ENCODE results near the gene ST6GAL1.

DNA sequence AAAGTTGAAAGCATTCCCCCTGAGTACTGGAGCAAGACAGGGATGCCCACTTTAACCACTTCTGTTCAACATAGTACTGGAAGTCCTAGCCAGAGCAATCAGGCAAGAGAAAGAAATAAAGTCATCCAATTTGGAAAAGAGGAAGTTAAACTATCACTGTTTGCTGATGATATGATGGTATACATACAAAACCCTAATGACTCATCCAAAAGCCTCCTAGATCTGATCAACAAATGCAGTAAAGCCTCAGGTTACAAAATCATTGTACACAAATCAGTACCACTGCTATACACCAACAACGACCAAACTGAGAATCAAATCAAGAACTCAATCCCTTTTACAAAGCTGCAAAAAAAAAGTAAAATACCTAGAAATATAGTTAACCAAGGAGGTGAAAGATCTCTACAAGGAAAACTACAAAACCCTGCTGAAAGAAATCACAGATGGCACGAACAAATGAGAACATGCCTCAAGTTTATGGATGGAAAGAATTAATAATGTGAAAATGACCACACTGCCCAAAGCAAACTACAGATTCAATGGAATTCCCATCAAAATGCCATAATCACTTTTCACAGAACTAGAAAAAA is 168.7 kb downstream of the ST6GAL1 start:
- TF ChIP-seq, protein P1, sequence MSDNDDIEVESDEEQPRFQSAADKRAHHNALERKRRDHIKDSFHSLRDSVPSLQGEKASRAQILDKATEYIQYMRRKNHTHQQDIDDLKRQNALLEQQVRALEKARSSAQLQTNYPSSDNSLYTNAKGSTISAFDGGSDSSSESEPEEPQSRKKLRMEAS (IDR thresholded peaks at IDR 0.05): no peak
- TF ChIP-seq POLR2AphosphoS5 (IDR thresholded peaks at IDR 0.05; ENCODE audit: low read depth, low read length) (no peak), ZNF274 (IDR thresholded peaks at IDR 0.05; ENCODE audit: low read depth, low read length) (no peak)
- TF ChIP-seq, protein P2, sequence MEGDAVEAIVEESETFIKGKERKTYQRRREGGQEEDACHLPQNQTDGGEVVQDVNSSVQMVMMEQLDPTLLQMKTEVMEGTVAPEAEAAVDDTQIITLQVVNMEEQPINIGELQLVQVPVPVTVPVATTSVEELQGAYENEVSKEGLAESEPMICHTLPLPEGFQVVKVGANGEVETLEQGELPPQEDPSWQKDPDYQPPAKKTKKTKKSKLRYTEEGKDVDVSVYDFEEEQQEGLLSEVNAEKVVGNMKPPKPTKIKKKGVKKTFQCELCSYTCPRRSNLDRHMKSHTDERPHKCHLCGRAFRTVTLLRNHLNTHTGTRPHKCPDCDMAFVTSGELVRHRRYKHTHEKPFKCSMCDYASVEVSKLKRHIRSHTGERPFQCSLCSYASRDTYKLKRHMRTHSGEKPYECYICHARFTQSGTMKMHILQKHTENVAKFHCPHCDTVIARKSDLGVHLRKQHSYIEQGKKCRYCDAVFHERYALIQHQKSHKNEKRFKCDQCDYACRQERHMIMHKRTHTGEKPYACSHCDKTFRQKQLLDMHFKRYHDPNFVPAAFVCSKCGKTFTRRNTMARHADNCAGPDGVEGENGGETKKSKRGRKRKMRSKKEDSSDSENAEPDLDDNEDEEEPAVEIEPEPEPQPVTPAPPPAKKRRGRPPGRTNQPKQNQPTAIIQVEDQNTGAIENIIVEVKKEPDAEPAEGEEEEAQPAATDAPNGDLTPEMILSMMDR (IDR thresholded peaks at IDR 0.05 in 2 of 3, conservative IDR thresholded peaks at IDR 0.05 in 1 of 3; ENCODE audit: borderline replicate concordance in 1 of 3, insufficient read depth in 1 of 3, low read depth in 2 of 3, low read length in 2 of 3): no peak
- TF ChIP-seq, protein P3, sequence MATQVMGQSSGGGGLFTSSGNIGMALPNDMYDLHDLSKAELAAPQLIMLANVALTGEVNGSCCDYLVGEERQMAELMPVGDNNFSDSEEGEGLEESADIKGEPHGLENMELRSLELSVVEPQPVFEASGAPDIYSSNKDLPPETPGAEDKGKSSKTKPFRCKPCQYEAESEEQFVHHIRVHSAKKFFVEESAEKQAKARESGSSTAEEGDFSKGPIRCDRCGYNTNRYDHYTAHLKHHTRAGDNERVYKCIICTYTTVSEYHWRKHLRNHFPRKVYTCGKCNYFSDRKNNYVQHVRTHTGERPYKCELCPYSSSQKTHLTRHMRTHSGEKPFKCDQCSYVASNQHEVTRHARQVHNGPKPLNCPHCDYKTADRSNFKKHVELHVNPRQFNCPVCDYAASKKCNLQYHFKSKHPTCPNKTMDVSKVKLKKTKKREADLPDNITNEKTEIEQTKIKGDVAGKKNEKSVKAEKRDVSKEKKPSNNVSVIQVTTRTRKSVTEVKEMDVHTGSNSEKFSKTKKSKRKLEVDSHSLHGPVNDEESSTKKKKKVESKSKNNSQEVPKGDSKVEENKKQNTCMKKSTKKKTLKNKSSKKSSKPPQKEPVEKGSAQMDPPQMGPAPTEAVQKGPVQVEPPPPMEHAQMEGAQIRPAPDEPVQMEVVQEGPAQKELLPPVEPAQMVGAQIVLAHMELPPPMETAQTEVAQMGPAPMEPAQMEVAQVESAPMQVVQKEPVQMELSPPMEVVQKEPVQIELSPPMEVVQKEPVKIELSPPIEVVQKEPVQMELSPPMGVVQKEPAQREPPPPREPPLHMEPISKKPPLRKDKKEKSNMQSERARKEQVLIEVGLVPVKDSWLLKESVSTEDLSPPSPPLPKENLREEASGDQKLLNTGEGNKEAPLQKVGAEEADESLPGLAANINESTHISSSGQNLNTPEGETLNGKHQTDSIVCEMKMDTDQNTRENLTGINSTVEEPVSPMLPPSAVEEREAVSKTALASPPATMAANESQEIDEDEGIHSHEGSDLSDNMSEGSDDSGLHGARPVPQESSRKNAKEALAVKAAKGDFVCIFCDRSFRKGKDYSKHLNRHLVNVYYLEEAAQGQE (IDR thresholded peaks at IDR 0.05; ENCODE audit: low read depth): no peak

All from HCT116 (cell line).